Left colon (tissue), 2 donors: ENCODE results near the gene CYP27A1. TPM values are rescaled to one million over a fixed set of nuclear protein-coding genes. Genes with fewer than 3 reads are reported as not detected.
A peak's percentile ranks its signal among the peaks of the same experiment; 100 is the strongest.

Source experiments
- ATAC-seq: fragments of 200-7000 bp; cut with Tn5 transposase; one replicate; pipeline ENCODE4 v1.9.1; 2020; ENCODE audit warnings: mild to moderate bottlenecking, moderate library complexity
- DNase-seq, 2 donors: peaks; one replicate each; pipeline ENCODE4 v3.0.0-alpha.2; 2020
- intact Hi-C, 2 donors: fragments of 100-400 bp; cut with DNase I in 1 of 2; cut with micrococcal nuclease in 1 of 2; formaldehyde crosslinking; loops; one replicate each; pipeline versions ENCODE4 v1.11.2 to v1.14.0; 2022; cut with DNase I, micrococcal nuclease
- long read RNA-seq: library from polyadenylated mRNA; unstranded; transcript quantifications from one replicate; pipeline ENCODE4 v2.0.0, GENCODE V29; 2021
- total RNA-seq, 2 donors: library from RNA; stranded (reverse); fragmentation: NEBNext Ultra II Directional; extraction: Animal tissue kit (Norgen Biotek cat#: 25700); gene quantifications; one replicate each; pipeline ENCODE4 v1.2.1, GENCODE V29; 2021
- donor health status: DM: no; HTN: no; CAD: no.
- donor health status: DM: yes; HTN: yes; CAD: no.

CYP27A1 gene
- 10 to 100 TPM; 28.1 to 52.7 TPM for total RNA-seq
- long read RNA-seq, transcript CYP27A1-201 (9 exons, 2,286 nt): major isoform, 145 of 169 reads
- long read RNA-seq, partial matches to known transcripts: 22 of 169 reads
- long read RNA-seq, other reads (novel, unspliced or antisense): 1 of 169 reads

DNA sequence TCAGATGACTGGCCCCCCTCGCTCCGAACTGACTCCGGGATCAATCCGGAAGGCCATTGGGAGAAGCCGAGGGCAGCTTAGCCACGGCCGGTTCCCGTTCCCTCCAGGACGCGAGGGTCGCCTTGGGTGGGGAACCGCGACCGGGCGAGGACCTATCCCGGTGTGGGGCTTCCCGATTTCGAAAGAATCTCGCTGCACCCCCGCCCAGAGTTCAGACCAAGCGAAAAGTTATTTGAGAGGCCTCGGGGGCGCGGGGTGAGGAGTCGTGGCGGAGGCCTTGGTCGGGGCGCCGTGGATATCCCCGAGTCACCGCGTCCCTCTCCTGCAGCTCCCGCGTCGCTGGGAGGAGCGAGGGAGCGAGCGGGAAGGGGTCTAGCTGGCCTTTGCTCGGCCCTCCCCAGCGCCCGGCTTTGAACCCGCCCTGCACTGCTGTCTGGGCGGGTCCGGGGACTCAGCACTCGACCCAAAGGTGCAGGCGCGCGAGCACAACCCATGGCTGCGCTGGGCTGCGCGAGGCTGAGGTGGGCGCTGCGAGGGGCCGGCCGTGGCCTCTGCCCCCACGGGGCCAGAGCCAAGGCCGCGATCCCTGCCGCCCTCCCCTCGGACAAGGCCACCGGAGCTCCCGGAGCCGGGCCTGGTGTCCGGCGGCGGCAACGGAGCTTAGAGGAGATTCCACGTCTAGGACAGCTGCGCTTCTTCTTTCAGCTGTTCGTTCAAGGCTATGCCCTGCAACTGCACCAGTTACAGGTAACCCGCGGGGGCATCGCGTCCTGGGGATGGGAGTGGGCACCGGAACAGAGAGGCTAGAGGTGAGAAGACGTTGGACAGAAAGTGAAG lies at the start of gene CYP27A1:
Gene CYP27A1, plus strand, starts transcription at position 457 of the 837 bp plus-strand sequence. Its CDS starts 36 bp downstream, at position 493.
- intact Hi-C loops: no loop called here
- DNase-seq (peak; percentile 67 to 72), ATAC-seq (peak; percentile 93)

DNA sequence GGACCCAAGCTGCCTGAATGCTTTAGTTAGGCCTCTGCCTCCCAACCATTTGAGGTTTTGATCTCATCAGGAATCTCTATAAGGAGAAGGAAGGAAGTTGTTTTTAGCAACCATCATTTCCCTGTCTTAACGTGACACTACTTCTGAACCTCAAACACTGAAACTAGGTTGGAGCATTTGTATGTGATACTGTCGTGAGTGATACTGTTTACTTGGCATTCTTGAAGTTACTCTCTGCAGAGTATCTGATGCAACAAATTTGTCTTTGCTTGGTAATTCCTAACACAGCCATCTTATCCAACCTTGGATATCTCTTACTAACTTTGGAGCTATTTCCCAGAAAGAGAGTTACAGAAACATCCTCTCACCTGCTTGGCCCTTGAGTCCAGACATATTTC lies 49.2 kb upstream of the CYP27A1 start:
- ATAC-seq (peak; percentile 56), DNase-seq (no peak)
- intact Hi-C loops: no loop called here

DNA sequence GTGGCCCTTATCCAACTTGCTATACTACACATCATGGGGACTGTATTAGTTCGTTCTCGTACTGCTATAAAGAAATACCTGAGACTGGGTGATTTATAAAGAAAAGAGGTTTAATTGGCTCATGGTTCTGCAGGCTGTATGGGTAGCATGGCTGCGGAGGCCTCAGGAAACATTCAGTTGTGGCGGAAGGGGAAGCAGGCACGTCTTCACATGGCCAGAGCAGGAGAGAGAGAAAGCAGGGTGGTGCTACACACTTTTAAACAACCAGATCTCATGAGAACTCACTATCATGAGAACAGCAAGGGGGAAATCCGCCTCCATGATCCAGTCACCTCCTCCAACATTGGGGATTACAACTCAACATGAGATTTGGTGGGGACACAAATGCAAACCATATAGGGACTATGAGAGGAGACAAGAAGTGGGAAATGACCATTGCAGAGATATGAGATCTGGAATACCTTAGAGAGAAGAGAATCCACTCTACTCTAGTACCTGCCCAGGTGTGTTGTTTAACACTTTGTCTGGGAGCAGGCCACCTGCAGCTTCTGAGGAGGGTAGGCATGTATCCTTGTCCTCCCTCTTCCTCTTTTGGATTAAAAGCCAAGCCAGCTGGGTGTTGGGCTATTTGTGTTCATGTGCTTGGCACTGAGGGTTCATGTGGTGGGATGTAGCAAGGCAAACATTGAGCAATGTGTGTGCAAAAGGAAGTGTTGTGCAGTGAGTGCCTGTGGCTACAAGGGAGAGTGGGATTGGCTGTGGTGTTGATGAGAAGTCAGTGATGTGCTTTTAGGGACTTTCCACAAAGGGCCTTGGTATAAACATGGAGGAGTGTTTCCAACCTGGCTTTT lies 48.6 kb upstream of the CYP27A1 start:
- intact Hi-C loops: no loop called here
- ATAC-seq (no peak), DNase-seq (peak in 1 of 2 donors; percentile 41)

DNA sequence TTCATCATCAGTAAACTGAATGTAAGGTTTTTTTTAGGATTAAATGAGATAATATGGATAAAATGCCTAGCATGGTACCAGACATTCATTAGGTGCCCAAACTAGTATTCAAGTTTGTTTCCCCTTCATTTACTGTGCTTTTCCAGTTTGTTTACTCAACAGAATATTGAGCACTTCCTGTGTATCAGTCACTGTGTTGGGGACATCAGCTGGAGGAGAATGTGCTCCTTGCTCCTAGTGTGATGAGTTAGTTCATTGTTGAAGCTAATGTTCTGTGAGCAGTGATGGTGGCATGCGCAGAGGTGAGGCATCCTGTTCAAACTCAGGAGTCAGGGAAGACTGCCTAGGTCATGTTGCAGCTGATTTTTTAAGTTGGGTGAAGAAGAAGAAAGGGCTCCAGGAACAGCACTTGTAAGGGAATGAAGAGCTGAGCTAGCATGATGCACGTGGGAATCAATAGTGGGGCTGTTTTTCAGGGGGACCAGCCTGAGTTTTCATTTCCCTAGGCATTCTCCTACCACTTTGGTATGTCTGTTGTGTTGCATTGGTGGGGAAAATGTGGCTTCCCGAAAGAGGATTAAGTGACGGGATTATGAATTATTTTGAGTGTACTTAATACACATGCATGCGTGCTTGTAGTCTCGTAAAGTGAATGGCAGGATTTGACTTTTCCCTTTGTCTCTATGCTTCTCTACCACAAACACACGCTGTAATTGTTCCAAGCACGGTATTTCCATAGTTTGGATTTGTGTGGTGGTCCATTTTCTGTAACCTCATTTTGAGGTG lies 47.6 kb upstream of the CYP27A1 start:
- no peak for ATAC-seq
- DNase-seq: no peak
- intact Hi-C loops: no loop called here

DNA sequence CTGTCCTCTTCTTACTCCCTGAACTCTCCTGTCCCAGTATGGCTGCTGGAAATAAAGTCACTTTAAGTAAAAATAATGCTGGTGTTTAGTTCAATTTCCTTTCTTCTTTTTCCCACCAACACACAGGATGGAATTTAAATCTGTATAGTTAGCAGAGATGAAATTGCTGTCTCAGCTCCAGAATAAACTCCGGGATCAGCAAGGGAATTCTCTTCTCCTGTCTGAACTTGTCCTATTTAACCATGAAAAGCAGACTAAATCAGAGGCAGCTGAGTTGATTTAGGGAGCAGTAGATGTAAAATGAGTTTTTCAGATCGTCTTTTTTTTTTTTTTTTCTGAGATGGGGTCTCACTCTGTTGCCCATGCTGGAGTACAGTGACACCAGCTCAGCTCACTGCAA lies 45.4 kb upstream of the CYP27A1 start:
- DNase-seq (no peak), ATAC-seq (no peak)
- intact Hi-C loops: no loop called here

DNA sequence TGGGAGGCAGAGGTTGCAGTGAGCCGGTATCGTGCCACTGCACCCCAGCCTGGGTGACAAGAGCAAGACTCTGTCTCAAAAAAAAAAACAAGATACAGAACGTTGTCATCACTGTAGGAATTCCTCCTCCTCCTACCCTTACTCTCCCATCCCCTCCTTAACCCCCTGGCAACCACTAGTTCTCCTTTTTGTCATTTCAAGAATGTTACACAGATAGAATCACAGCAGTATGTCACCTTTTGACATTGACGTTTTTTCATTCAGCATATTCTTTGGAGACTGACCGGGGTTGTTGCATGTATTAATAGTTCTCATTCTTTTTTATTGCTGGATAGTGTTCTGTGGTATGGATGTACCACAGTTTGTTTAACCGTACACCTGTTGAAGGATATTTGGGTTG lies 38.9 kb upstream of the CYP27A1 start:
- intact Hi-C loops: no loop called here
- DNase-seq (no peak), ATAC-seq (no peak)

DNA sequence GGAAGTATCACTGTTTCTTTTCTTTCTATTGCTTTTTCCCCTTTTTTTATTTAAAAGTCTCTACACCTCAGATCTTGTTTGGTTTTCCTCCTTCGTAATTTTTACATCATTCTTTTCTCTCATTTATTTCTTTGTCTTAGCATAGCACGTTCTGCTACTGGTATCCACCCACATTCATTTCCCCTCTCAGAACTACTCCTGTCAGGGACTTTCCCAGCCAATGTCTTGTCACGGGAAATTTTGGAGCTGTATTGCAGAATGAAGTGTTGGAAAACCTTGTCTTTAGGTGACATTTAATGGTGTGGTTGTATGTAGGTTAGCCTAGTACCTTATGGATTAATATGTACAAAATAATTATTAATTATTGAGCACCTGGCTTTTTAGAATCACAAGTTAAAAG lies 37.3 kb upstream of the CYP27A1 start:
- no peak for ATAC-seq
- no peak for DNase-seq
- intact Hi-C loops: no loop called here

DNA sequence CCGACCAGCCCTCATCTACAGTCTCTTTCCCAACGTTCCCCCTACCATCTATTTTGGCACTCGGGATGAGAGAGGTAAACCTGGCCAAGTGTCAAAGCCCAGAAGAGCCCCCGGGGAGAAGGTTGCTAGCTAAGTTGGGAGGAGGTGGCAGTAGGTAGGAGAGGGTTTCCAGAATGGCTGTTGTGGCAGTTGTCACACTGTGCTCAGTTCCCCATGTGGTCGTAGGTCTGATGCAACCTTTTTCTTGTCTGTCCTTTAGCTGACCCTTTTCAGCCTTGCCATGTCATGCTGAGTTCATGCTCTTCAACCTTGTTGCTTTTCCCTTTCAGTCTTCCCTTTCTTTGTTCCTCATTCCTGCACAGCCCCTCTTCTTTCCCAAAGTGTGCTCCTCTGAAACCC lies 36.8 kb upstream of the CYP27A1 start:
- intact Hi-C loops: no loop called here
- no peak for DNase-seq
- no peak for ATAC-seq

DNA sequence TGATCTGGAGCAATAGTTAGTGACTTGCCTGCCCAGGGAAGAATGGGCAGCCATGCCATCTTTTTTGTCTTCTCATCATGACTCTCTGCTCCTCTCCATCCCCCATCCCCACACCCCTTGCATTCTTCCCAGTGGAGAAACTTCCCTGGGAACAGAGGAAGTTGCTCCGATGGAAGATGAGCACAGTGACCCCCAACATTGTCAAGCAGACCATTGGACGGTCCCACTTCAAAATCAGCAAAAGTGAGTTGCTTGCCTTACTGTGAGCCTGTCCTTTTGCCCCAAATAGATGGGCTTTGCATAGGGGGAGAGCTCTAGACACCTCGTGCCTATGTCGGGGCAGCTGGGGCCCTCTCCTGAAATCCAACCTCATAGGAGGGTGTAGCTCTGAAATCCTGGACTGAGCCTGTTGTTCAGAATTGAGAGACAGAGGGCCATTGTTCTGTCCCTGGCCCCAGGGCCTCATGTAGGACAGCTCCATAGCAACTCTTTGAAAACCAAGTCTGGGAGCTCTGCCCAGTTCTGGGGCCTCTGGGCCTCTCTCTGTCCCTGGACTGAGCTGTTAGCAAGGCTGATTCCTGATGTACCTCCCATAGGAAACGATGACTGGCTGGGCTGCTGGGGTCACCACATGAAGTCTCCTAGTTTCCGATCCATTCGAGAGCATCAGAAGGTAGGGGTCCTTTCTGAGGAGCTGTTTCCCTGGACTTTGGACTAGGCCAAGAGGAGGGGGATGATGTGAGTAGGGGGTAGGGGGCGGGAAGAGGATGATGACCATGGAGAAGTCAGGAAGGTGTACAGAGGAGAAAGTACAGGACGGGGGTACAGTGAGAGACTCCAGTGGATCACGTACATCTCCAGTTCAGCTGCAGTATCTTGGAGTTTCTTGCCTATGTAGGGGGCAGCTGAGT lies 36.1 kb upstream of the CYP27A1 start:
- ATAC-seq (no peak), DNase-seq (no peak)
- intact Hi-C loops: no loop called here

DNA sequence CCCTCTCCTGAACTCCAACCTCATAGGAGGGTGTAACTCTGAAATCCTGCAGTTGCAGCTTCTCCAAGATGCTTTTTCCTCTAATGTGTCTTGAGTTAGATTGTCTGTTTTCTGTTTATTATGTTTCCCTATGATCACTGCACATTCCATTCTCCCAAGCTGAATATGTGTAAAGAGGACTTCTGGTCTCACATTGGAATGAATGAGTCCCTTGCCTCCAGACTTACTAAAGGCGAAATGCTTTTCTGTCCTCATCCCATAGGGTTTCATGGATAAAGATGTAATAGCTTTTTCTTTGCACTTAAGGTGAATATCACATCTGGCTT lies 35.5 kb upstream of the CYP27A1 start:
- DNase-seq: no peak
- no peak for ATAC-seq
- intact Hi-C loops: no loop called here

DNA sequence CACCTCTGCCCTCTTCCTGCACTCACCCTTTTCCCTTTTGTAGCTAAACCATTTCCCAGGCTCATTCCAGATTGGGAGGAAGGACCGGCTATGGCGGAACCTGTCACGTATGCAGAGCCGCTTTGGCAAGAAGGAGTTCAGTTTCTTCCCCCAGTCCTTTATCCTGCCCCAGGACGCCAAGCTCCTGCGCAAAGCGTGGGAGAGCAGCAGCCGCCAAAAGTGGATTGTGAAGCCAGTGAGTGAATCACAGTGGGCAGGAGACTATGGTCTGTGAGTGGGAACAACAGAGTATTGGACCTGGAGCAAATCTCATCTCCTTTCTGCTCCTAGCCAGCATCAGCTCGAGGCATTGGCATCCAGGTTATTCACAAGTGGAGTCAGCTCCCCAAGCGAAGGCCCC lies 35.0 kb upstream of the CYP27A1 start:
- no peak for ATAC-seq
- intact Hi-C loops: no loop called here
- no peak for DNase-seq

DNA sequence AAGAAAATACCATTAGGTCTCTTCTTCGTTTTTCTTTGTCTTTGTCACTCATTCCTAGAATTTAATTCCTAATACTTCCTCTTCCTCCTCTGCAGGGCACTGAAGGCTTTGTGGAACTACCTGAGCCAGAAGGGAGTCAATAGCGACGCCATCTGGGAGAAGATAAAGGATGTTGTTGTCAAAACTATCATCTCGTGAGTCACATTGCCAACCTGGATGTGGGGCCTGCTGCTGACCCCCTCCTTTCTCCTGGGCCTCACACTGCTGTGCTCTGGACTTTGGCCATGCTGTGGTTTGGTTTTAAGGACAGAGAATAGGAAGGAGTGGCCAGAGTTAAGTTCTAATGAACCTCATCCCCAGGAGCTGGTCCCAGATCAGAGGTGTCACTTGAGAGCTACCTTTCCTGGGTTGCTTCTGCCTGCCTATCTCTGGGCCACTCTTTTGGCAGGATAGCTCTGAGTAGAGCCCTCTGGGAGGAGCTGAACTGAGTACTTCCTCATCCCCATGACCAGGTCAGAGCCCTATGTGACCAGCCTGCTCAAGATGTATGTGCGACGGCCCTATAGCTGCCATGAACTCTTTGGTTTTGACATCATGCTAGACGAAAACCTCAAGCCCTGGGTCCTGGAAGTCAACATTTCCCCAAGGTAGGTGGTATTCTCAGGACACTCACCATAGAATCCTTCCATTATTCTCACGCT lies 33.1 kb upstream of the CYP27A1 start:
- intact Hi-C loops: no loop called here

DNA sequence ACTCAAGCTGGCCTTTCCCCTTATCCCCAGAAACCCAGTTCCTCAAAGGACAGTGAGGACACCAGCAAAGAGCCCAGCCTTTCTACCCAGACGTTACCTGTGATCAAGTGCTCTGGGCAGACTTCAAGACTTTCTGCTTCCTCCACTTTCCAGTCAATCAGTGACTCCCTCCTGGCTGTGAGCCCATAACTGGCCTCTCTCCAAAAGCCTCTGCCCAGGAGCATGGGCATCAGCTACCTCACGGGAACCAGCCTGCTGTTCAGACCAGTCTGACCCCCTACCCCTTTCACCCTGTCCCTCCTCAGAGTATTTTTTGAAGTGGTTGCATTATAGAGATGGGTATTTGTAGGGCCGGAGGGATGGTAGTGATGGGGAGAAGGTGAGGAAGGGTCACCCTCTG lies 27.7 kb upstream of the CYP27A1 start:
- intact Hi-C loops: no loop called here
- no peak for ATAC-seq
- no peak for DNase-seq

More for the DNA sequence above, 33.1 kb upstream of the CYP27A1 start:
- no peak for DNase-seq
- no peak for ATAC-seq

DNA sequence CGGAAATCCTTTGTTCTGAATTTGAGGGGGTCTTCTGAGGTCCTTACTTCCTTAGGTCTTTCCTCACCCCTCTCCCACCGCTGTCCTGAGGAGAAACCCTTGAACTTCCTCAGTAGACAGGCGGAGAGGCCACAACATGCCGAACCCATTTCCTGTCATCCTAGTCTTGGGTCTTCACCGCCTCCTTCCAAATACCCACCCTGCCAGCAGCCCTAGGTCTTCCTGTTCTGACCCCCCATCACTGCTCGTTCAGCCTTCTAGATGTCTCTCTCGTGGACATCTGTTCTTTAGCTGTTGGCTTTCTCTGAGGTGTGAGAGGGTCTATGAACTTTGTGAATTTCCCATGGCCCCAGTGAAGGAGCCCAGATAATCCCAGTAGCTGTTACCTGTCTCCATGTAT lies 27.2 kb upstream of the CYP27A1 start:
- DNase-seq (no peak), ATAC-seq (no peak)
- intact Hi-C loops: no loop called here

DNA sequence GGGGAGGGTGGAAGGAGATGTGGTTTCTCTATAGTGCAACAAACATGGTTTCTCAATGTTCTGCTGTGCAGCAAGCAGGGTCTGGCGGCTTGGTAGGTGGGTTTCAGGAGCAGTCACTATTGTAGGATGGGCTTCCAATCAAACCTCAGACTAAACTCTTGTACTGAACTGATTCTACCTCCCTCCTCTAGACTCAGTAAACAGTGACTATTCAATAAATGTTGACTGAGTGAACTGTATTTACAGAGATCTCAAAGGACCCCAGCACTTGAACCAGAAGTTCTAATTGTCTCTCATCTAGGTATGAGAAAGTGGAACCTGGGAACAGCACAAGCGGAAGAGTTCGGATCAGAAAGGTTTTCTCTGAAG lies 26.8 kb upstream of the CYP27A1 start:
- ATAC-seq: no peak
- intact Hi-C loops: no loop called here
- DNase-seq: no peak

DNA sequence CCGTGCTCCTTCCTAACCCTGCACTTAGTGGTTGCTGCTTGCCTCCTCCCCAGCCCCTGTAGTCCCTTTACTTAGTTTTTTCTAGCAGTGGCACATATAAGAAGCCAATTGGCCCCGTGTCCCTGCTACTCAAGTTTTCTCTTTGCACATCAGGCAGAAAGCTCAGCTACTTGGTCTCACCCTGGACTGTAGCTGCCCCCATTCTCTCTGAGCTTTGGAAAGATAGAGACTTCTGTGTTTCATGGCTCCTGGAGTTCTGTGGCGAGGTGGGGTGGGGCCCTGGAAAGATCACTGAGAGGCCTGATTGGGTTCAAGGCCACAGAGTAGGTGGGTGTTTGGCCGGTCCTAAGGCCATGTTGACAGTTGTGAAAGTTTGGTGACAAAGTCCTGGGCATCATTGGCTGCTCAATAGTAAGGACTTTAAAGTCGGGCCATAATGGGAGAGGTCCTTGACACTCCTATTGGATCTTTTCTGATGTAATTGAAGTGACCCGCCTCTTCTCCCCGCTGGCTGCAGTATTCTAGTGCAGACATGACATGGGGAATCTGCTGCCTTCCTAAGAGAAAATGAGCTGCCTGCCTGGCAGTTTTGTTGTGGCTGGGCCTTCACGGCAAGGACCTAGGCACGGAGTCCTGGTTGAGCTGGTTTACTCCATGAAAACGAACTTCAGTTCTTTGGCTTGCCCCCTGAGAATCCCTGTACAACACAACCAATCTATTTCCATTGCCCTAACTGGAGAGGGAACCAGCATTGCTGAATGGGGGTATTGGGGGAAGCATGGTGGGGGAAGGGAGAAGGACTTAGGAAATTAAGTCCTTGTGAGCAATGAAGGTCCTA lies 26.2 kb upstream of the CYP27A1 start:
- ATAC-seq (no peak), DNase-seq (no peak)
- intact Hi-C loops: no loop called here
